Smooth muscle cell (in vitro differentiated cells): ENCODE results near the gene DSTYK. TPM values are rescaled to one million over a fixed set of nuclear protein-coding genes. Genes with fewer than 3 reads are reported as not detected.
"Not testable (repeated sequence)": the region's sequence is repeated elsewhere in the genome, so short reads cannot be mapped to it uniquely, and the experiment has no call there.

ENCODE experiments used
- DNase-seq: peaks from one replicate; lab custom pipeline; 2025; ENCODE audit not compliant: unreplicated experiment; lab: John Stamatoyannopoulos, UW
- H2AFZ ChIP-seq: fragments of 200-600 bp; sonication (generic); 2 replicates; pipeline ENCODE4 v1.6.0; 2016; ENCODE audit warnings: antibody characterized with exemption, low read depth, mild to moderate bottlenecking
- H3F3A ChIP-seq: fragments of 200-600 bp; sonication (generic); 2 replicates; pipeline ENCODE4 v1.6.0; 2017; ENCODE audit warnings: antibody characterized with exemption, low read depth
- H3K27ac ChIP-seq: fragments of 200-600 bp; sonication (generic); 2 replicates; pipeline ENCODE4 v1.5.1; 2016; ENCODE audit warnings: low read depth, mild to moderate bottlenecking
- H3K27me3 ChIP-seq: fragments of 200-600 bp; sonication (generic); 2 replicates; pipeline ENCODE4 v1.6.1; 2016; ENCODE audit warnings: low read depth, mild to moderate bottlenecking
- H3K36me3 ChIP-seq: fragments of 200-600 bp; sonication (generic); 2 replicates; pipeline ENCODE4 v1.5.1; 2016; ENCODE audit warnings: low read depth
- H3K4me1 ChIP-seq: fragments of 200-600 bp; sonication (generic); 2 replicates; pipeline ENCODE4 v1.5.1; 2016; ENCODE audit warnings: low read depth
- H3K4me2 ChIP-seq: fragments of 200-600 bp; sonication (generic); 2 replicates; pipeline ENCODE4 v1.6.0; 2016; ENCODE audit warnings: mild to moderate bottlenecking
- H3K4me3 ChIP-seq: fragments of 200-600 bp; sonication (generic); 2 replicates; pipeline ENCODE4 v1.5.1; 2016; ENCODE audit warnings: mild to moderate bottlenecking
- H3K79me2 ChIP-seq: fragments of 200-600 bp; sonication (generic); 2 replicates; pipeline ENCODE4 v1.6.0; 2016; ENCODE audit warnings: low read depth, mild to moderate bottlenecking
- H3K9ac ChIP-seq: fragments of 200-600 bp; sonication (generic); 2 replicates; pipeline ENCODE4 v1.6.0; 2016; ENCODE audit warnings: low read depth
- H3K9me3 ChIP-seq: fragments of 200-600 bp; sonication (generic); replicated peaks from 2 replicates; pipeline ENCODE4 v1.5.1; 2016; ENCODE audit warnings: low read depth
- H4K20me1 ChIP-seq: fragments of 200-600 bp; sonication (generic); 2 replicates; pipeline ENCODE4 v1.6.0; 2016; ENCODE audit warnings: low read depth
- CTCF ChIP-seq: fragments of 200-600 bp; sonication (generic); IDR thresholded peaks from 2 replicates; pipeline ENCODE4 v1.5.1; 2017; ENCODE audit warnings: borderline replicate concordance, mild to moderate bottlenecking, antibody characterized with exemption; ENCODE audit not compliant: insufficient read depth, poor library complexity, severe bottlenecking
- WGBS: methylation state at CpG from one replicate; pipeline ENCODE4 v1.1.7; 2016; ENCODE audit warnings: low lambda C conversion rate; 5-methylcytosine and 5-hydroxymethylcytosine counted together
- polyA plus RNA-seq: library from polyadenylated mRNA; unstranded; fragments of >200 nt; fragmentation: Nextera tagmentation; extraction: Ambion mirVana; gene quantifications from 2 replicates; pipeline ENCODE4 v1.2.1, GENCODE V29; 2016
- total RNA-seq: library from RNA; depleted of rRNA; stranded (reverse); fragments of >200 nt; gene quantifications from 2 replicates; pipeline ENCODE4 v1.2.3, GENCODE V29; 2014

The DSTYK gene
- total and polyA plus RNA-seq, 2 experiments from 2014 or later = 6.9 to 8.7 TPM

- 96% methylated on average over 6 of the region's 6 CpGs for WGBS
- H3F3A ChIP-seq = no peaks in the 10 kb centered on the region
- H3K27me3 ChIP-seq = no peaks in the 10 kb centered on the region
- no peak overlapping the region for H3K4me2 ChIP-seq
- H4K20me1 ChIP-seq = no peaks in the 10 kb centered on the region
- H3K36me3 ChIP-seq = no peaks in the 10 kb centered on the region
- no peak for DNase-seq
- H3K79me2 ChIP-seq = no peaks in the 10 kb centered on the region
- H3K9ac ChIP-seq = no peak overlapping the region
- no peaks in the 10 kb centered on the region for H3K9me3 ChIP-seq
- H3K4me1 ChIP-seq = no peaks in the 10 kb centered on the region
- TF ChIP-seq CTCF = no peak
- no peak overlapping the region for H3K4me3 ChIP-seq
- no peak overlapping the region for H3K27ac ChIP-seq
- no peak overlapping the region for H2AFZ ChIP-seq
Observed at GRCh38 chr1:205235951-205236350, 24.4 kb upstream of the DSTYK start.

GRCh38 chr1:205233986-205234385 lies 22.5 kb upstream of the DSTYK start:
- H3K27me3 ChIP-seq, H3K4me3 ChIP-seq, H3K36me3 ChIP-seq, H2AFZ ChIP-seq, H3K4me2 ChIP-seq, H3F3A ChIP-seq, H3K9ac ChIP-seq, DNase-seq, H4K20me1 ChIP-seq, H3K9me3 ChIP-seq, H3K79me2 ChIP-seq, H3K4me1 ChIP-seq, H3K27ac ChIP-seq: not testable (repeated sequence)
- 95% methylated on average over 7 of the region's 7 CpGs for WGBS

- DNase-seq = no peak
- Histone ChIP-seq H3K36me3 (no peaks in the 10 kb centered on the region), H3K4me3 (no peak overlapping the region), H3K79me2 (no peaks in the 10 kb centered on the region), H2AFZ (no peak overlapping the region), H4K20me1 (peaks cover 3% of the 10 kb centered on the region), H3F3A (no peaks in the 10 kb centered on the region), H3K4me2 (no peak overlapping the region), H3K27me3 (peaks cover 8% of the 10 kb centered on the region), H3K4me1 (peaks cover 4% of the 10 kb centered on the region), H3K9me3 (no peaks in the 10 kb centered on the region), H3K9ac (no peak overlapping the region), H3K27ac (no peak overlapping the region)
- 86% methylated on average over 3 of the region's 3 CpGs for WGBS
- TF ChIP-seq CTCF = no peak
Observed at GRCh38 chr1:205232945-205233397, 21.5 kb upstream of the DSTYK start.

- no peak overlapping the region for H3K9ac ChIP-seq
- WGBS = 89% methylated on average over 7 of the region's 7 CpGs
- H3K4me3 ChIP-seq = no peak overlapping the region
- no peaks in the 10 kb centered on the region for H3F3A ChIP-seq
- H3K36me3 ChIP-seq = no peaks in the 10 kb centered on the region
- no peaks in the 10 kb centered on the region for H3K79me2 ChIP-seq
- H3K27ac ChIP-seq = no peak overlapping the region
- TF ChIP-seq CTCF = no peak
- H2AFZ ChIP-seq = no peak overlapping the region
- H3K4me1 ChIP-seq = peaks cover 5% of the 10 kb centered on the region
- H4K20me1 ChIP-seq = peaks cover 3% of the 10 kb centered on the region
- peaks cover 8% of the 10 kb centered on the region for H3K27me3 ChIP-seq
- DNase-seq = no peak
- no peak overlapping the region for H3K4me2 ChIP-seq
- no peaks in the 10 kb centered on the region for H3K9me3 ChIP-seq
Observed at GRCh38 chr1:205232127-205232820, 20.8 kb upstream of the DSTYK start.
